Neural progenitor cell (in vitro differentiated cells): ENCODE results near the gene HTRA2. TPM values are rescaled to one million over a fixed set of nuclear protein-coding genes. Genes with fewer than 3 reads are reported as not detected.
A peak's percentile ranks its signal among the peaks of the same experiment; 100 is the strongest.

Source experiments
- DNase-seq: peaks from one replicate; pipeline ENCODE4 v3.0.0-alpha.2; 2016; ENCODE audit warnings: low spot score
- H2AFZ ChIP-seq: fragments of 200-600 bp; sonication (generic); replicated peaks from 2 replicates; pipeline ENCODE4 v1.6.1; 2016; ENCODE audit warnings: antibody characterized with exemption
- H3F3A ChIP-seq: fragments of 200-600 bp; sonication (generic); 2 replicates; pipeline ENCODE4 v1.6.1; 2016; ENCODE audit warnings: antibody characterized with exemption, low read depth
- H3K27ac ChIP-seq: fragments of 200-600 bp; sonication (generic); 2 replicates; pipeline ENCODE4 v1.5.1; 2016; ENCODE audit warnings: mild to moderate bottlenecking
- H3K27me3 ChIP-seq: fragments of 200-600 bp; sonication (generic); 2 replicates; pipeline ENCODE4 v1.6.1; 2016; ENCODE audit warnings: mild to moderate bottlenecking, moderate library complexity
- H3K36me3 ChIP-seq: fragments of 200-600 bp; sonication (generic); 2 replicates; pipeline ENCODE4 v1.5.1; 2016
- H3K4me1 ChIP-seq: fragments of 200-600 bp; sonication (generic); 2 replicates; pipeline ENCODE4 v1.6.1; 2016; ENCODE audit warnings: mixed run types
- H3K4me2 ChIP-seq: fragments of 200-600 bp; sonication (generic); 2 replicates; pipeline ENCODE4 v1.6.1; 2016
- H3K4me3 ChIP-seq: fragments of 200-600 bp; sonication (generic); 2 replicates; pipeline ENCODE4 v1.5.1; 2016
- H3K79me2 ChIP-seq: fragments of 200-600 bp; sonication (generic); 2 replicates; pipeline ENCODE4 v1.6.1; 2016; ENCODE audit warnings: low read depth
- H3K9ac ChIP-seq: fragments of 200-600 bp; sonication (generic); 2 replicates; pipeline ENCODE4 v1.6.1; 2016
- H3K9me3 ChIP-seq: fragments of 200-600 bp; sonication (generic); 2 replicates; pipeline ENCODE4 v1.5.1; 2016; ENCODE audit warnings: low read depth
- H4K20me1 ChIP-seq: fragments of 200-600 bp; sonication (generic); 2 replicates; pipeline ENCODE4 v1.6.1; 2016; ENCODE audit warnings: low read depth
- H3K27ac Mint-ChIP-seq: 3 replicates; pipeline ENCODE4 v1.8.0; 2021; ENCODE audit warnings: mixed read lengths
- H3K27me3 Mint-ChIP-seq: 2 replicates; pipeline ENCODE4 v1.8.0; 2022; ENCODE audit warnings: low read depth, mild to moderate bottlenecking, inconsistent platforms, moderate library complexity, mixed read lengths; ENCODE audit not compliant: insufficient read depth
- H3K36me3 Mint-ChIP-seq: 3 replicates; pipeline ENCODE4 v1.8.0; 2021; ENCODE audit warnings: mixed read lengths
- H3K4me1 Mint-ChIP-seq: 3 replicates; pipeline ENCODE4 v1.8.0; 2021; ENCODE audit warnings: mixed read lengths
- H3K4me3 Mint-ChIP-seq: 3 replicates; pipeline ENCODE4 v1.8.0; 2021; ENCODE audit warnings: mild to moderate bottlenecking, moderate library complexity, mixed read lengths
- H3K9me3 Mint-ChIP-seq: 3 replicates; pipeline ENCODE4 v1.8.0; 2020; ENCODE audit warnings: mixed read lengths
- CTCF ChIP-seq: fragments of 200-600 bp; sonication (generic); IDR thresholded peaks from 2 replicates; pipeline ENCODE4 v1.5.1; 2017; ENCODE audit warnings: antibody characterized with exemption, mild to moderate bottlenecking
- EZH2 ChIP-seq: fragments of 200-600 bp; sonication (generic); IDR thresholded peaks from 2 replicates; pipeline ENCODE4 v1.6.1; 2017; ENCODE audit warnings: antibody characterized with exemption, mild to moderate bottlenecking, moderate library complexity
- EZH2phosphoT487 ChIP-seq: fragments of 200-600 bp; sonication (generic); IDR thresholded peaks from 2 replicates; pipeline ENCODE4 v1.6.1; 2017; ENCODE audit warnings: antibody characterized with exemption
- total RNA-seq: library from RNA; depleted of rRNA; stranded (reverse); fragments of >200 nt; gene quantifications from 2 replicates; pipeline ENCODE4 v1.2.3, GENCODE V29; 2015; ENCODE audit warnings: low replicate concordance

The HTRA2 gene
- total RNA-seq, 1 donor from 2014 or later, result 18.5 TPM

- peaks cover 26% of the 10 kb centered on the region for H3K36me3 Mint-ChIP-seq
- Histone ChIP-seq H3K9me3 (no peaks in the 10 kb centered on the region), H3K4me3 (no peak overlapping the region), H4K20me1 (no peaks in the 10 kb centered on the region), H3K4me1 (peaks cover 16% of the 10 kb centered on the region), H2AFZ (no peak overlapping the region), H3K9ac (no peak overlapping the region), H3K36me3 (no peaks in the 10 kb centered on the region), H3F3A (peaks cover 12% of the 10 kb centered on the region), H3K27me3 (no peaks in the 10 kb centered on the region), H3K4me2 (no peak overlapping the region), H3K27ac (no peak overlapping the region), H3K79me2 (peaks cover 35% of the 10 kb centered on the region)
- no peaks in the 10 kb centered on the region for H3K9me3 Mint-ChIP-seq
- peaks cover 7% of the 10 kb centered on the region for H3K27me3 Mint-ChIP-seq
- peak overlapping the region; percentile 96 for H3K4me3 Mint-ChIP-seq
- TF ChIP-seq EZH2 (no peak), EZH2phosphoT487 (no peak), CTCF (no peak)
- no peak for DNase-seq
- peaks cover 29% of the 10 kb centered on the region for H3K4me1 Mint-ChIP-seq
- no peak overlapping the region for H3K27ac Mint-ChIP-seq
Observed at GRCh38 chr2:74531666-74532065, 1.9 kb downstream of the HTRA2 start.

DNA sequence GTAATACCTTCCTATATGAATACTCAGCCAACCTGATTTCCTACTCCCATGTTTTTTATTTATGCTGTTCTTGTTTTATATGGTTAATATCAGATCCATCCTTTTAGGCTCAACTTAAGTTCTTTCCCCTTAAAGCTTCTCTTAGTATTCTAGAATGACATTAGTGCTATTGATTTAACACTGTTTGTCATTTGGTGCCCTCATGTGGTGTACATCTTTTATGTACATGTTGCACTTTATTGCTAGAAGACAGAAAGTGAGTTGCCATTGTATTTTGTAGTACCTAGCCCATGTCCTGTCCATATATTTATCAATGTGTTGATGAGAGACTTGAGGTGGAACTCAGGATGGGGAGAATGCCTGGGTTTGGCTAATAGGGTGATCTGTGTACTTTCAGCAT, 2.5 kb downstream of the HTRA2 start:
- H4K20me1 ChIP-seq, result no peaks in the 10 kb centered on the region
- TF ChIP-seq EZH2 (no peak), EZH2phosphoT487 (no peak), CTCF (no peak)
- no peak overlapping the region for H2AFZ ChIP-seq
- Mint-ChIP-seq H3K27ac (no peak overlapping the region), H3K4me3 (peak overlapping the region; percentile 50), H3K27me3 (peaks cover 7% of the 10 kb centered on the region), H3K36me3 (peaks cover 20% of the 10 kb centered on the region), H3K9me3 (no peaks in the 10 kb centered on the region), H3K4me1 (peaks cover 29% of the 10 kb centered on the region)
- DNase-seq, result no peak
- H3K79me2 ChIP-seq, result peaks cover 35% of the 10 kb centered on the region
- H3K4me1 ChIP-seq, result peaks cover 16% of the 10 kb centered on the region
- H3F3A ChIP-seq, result peaks cover 12% of the 10 kb centered on the region
- no peak overlapping the region for H3K4me3 ChIP-seq
- H3K4me2 ChIP-seq, result no peak overlapping the region
- H3K36me3 ChIP-seq, result no peaks in the 10 kb centered on the region
- H3K9ac ChIP-seq, result no peak overlapping the region
- H3K9me3 ChIP-seq, result no peaks in the 10 kb centered on the region
- no peaks in the 10 kb centered on the region for H3K27me3 ChIP-seq
- no peak overlapping the region for H3K27ac ChIP-seq

DNA sequence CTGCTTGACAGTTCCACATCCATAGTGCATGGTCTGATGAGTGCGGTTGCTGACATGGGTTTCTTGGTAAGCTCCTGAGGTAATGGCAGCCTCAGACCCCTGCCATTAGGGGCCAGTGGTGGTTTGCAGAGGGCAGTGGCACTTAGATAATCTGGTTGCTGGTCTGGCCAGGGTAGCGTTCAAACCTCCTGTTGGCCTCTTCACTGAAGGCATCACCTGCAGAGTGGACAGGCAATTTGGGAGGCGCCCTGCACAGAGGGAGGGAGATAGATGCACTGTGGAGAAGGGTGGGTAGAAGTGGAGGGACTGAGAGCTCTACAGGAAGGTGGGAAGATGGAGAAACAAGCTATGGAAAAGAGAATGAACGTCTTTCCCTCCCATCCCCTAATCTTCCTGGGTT, 3.7 kb downstream of the HTRA2 start:
- no peak overlapping the region for H3K9ac ChIP-seq
- peaks cover 12% of the 10 kb centered on the region for H3F3A ChIP-seq
- peak overlapping the region; percentile 24 for H3K4me3 Mint-ChIP-seq
- TF ChIP-seq EZH2phosphoT487 (no peak), EZH2 (no peak), CTCF (no peak)
- no peak overlapping the region for H3K27ac ChIP-seq
- H3K9me3 ChIP-seq, result no peaks in the 10 kb centered on the region
- H3K79me2 ChIP-seq, result peaks cover 26% of the 10 kb centered on the region
- H3K36me3 ChIP-seq, result no peaks in the 10 kb centered on the region
- peaks cover 7% of the 10 kb centered on the region for H3K27me3 Mint-ChIP-seq
- H3K4me1 ChIP-seq, result peaks cover 14% of the 10 kb centered on the region
- H4K20me1 ChIP-seq, result no peaks in the 10 kb centered on the region
- H3K9me3 Mint-ChIP-seq, result no peaks in the 10 kb centered on the region
- H3K27me3 ChIP-seq, result no peaks in the 10 kb centered on the region
- no peak overlapping the region for H3K4me2 ChIP-seq
- peaks cover 16% of the 10 kb centered on the region for H3K36me3 Mint-ChIP-seq
- DNase-seq, result no peak
- peaks cover 23% of the 10 kb centered on the region for H3K4me1 Mint-ChIP-seq
- H2AFZ ChIP-seq, result no peak overlapping the region
- H3K4me3 ChIP-seq, result no peak overlapping the region
- H3K27ac Mint-ChIP-seq, result no peak overlapping the region
